Measurements from ENCODE around the gene TMEM107.

The TMEM107 gene

DNA sequence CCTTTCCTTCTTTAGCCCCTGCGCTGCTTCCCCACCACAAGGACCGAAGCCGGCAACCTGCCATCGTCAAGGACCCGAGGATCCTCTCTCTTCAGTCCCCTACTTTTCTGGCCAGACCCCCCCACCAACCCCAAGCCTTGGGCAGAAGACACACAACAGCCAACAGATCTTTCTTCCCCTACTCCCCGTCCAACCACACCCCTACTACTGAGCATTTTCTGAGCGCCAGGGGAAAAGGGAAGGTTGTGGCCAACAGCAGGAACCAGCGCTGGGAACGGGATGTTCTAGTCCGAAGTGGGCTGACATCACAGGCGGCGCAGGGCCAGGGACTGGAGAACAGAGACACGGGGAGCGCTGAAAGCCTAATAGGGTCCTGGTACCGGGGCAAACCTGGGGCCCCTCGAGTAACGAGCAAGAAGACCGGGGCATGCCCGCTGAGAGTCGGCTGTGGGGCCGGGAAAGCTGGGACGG, 24.5 kb downstream of the TMEM107 start:
- no peak for DNase-seq (ENCODE audit: insufficient read length, low spot score)
- no peak for FAIRE-seq

DNA sequence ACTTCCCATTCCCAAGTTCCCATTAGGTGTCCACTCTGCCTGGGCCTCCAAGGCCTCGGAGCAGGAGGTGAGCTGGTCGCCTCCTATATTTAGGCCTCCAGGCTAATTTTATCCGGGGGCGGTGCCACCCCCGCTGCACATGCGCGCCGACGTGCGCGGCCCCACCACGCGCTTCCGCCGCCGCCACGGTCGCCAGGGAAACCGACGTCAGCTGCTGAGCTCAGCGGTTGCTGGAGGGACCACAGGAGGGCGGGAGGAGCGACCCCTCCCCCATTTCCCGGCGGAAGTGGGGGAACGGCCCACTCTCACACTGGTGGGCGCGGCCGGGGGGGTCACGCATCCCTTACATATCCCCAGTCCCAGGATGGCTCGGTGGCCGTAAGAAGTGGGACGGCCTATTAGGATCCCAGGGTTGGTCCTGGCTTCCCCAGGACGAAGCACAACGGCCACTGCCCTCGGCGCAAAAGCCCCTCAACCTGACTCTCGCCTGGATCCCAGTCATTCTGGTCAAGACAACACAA, 25.0 kb downstream of the TMEM107 start:
- peak; percentile 90 for DNase-seq (ENCODE audit: insufficient read length, low spot score)
- FAIRE-seq = peak; percentile 95

GRCh38 chr17:8150194-8151119, 25.7 kb downstream of the TMEM107 start:
- no peak for DNase-seq (ENCODE audit: insufficient read length, low spot score)
- peak; percentile 66 for FAIRE-seq

GRCh38 chr17:8149419-8150193, 26.6 kb downstream of the TMEM107 start:
- FAIRE-seq = no peak
- DNase-seq (ENCODE audit: insufficient read length, low spot score) = no peak

- no peak for FAIRE-seq
Measured at GRCh38 chr17:8148560-8148959, 27.6 kb downstream of the TMEM107 start.

GRCh38 chr17:8147805-8148404, 28.3 kb downstream of the TMEM107 start:
- FAIRE-seq (no peak), DNase-seq (ENCODE audit: insufficient read length, low spot score) (no peak)

More at GRCh38 chr17:8148560-8148959, 27.6 kb downstream of the TMEM107 start:
- DNase-seq (ENCODE audit: insufficient read length, low spot score) = no peak

- DNase-seq (ENCODE audit: insufficient read length, low spot score) = no peak
- FAIRE-seq = no peak
Measured at GRCh38 chr17:8147141-8147804, 28.9 kb downstream of the TMEM107 start.

DNA sequence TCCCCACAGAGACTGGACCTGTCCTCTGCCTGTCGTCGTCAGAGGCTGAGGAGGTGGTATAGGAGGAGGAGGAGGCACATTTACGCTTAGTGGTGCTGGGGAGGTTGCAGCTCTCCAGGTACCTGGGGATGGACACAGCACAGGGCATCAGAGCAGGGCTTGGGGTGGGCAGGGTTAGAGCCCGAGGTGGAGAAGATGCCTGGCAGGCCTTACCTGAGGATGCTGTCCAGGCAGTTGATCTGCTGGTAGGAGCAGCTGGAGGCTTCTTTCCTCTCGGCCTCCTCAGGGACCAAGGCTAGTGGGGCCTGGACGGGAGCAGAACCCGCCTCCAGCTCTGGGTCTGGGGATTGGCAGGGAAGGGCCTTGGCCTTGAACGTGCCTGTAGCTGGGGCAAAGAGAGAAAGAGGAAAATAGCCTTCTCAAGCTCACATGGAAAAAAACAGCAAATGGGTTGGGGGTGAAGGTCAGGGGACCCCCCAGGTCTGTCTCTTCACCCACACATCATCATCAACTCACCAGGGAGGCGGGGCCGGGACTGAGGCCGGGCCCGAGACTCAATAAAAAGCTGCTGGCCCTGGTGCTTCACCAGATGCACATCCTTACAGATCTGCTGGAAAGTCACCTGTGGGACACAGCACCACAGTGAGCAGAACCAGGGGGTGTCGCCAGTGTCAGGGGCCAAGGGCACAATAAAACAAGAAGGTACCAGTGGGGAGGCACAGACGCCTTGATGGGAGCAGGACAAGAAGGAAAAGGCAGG, 29.6 kb downstream of the TMEM107 start:
- no peak for DNase-seq (ENCODE audit: insufficient read length, low spot score)
- no peak for FAIRE-seq

DNA sequence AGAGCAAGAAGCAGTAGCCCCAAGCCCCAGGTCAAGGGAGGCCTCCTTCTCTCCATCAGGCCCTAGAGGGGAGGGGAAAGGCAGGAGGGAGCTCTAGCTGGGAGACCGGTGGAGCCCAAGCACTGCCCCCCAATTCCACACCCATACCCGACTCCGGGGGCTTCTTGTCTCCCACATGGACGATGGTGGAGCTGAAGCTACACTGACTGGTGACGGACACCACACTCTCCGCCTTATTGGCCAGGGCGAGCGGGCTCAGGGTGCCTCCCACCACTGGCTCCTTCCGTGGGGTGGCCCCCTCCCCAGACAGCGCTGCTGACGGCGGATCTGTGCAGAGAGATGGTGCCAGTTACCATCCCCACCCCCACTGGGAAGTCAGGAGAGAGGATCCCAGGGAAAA, 30.4 kb downstream of the TMEM107 start:
- DNase-seq (ENCODE audit: insufficient read length, low spot score) = no peak
- FAIRE-seq = no peak

DNA sequence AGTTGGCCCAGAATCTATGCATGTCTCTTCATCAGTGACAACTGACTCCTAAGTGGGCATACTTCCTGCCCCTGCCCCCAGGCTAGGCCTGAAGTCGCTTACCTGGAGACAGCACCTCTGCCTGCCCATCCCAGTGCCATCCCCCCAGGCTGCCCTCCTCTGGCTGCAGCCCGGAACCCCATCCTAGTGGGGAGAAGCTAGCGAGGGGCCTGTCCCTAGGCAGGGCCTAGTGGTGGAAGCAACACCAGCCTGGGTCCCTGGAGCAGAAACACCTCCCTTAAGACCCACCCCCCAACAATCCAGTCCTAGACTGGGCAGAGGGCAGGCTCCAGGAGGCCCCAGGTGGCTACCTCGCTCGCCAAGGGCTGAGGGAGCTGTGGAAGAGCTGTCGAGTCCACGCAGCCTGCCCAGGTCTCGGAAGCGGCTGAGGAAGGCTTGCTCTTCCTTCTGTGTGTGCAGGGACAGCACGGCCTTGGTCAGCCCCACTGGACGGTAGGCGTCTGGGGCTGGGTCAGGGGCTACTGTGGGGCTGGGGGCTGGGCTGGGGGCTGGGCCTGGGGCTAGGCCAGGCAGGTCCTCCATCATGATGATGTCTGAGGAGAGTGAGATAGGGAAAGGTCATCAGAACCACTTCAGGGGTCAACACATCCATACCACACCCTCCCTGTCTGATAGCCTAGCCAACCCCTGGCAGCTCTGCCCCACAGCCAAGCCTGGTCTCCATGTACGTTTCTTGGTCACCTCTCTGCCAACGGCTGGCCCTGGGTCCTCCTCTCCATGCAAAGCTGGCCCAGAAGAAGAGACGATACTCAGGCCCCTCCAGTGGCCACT, 31.6 kb downstream of the TMEM107 start:
- FAIRE-seq (no peak), DNase-seq (ENCODE audit: insufficient read length, low spot score) (no peak)

GRCh38 chr17:8143581-8144400, 32.4 kb downstream of the TMEM107 start:
- FAIRE-seq (no peak), DNase-seq (ENCODE audit: insufficient read length, low spot score) (no peak)

- FAIRE-seq = no peak
- DNase-seq (ENCODE audit: insufficient read length, low spot score) = no peak
Measured at GRCh38 chr17:8142887-8143580, 33.1 kb downstream of the TMEM107 start.

DNA sequence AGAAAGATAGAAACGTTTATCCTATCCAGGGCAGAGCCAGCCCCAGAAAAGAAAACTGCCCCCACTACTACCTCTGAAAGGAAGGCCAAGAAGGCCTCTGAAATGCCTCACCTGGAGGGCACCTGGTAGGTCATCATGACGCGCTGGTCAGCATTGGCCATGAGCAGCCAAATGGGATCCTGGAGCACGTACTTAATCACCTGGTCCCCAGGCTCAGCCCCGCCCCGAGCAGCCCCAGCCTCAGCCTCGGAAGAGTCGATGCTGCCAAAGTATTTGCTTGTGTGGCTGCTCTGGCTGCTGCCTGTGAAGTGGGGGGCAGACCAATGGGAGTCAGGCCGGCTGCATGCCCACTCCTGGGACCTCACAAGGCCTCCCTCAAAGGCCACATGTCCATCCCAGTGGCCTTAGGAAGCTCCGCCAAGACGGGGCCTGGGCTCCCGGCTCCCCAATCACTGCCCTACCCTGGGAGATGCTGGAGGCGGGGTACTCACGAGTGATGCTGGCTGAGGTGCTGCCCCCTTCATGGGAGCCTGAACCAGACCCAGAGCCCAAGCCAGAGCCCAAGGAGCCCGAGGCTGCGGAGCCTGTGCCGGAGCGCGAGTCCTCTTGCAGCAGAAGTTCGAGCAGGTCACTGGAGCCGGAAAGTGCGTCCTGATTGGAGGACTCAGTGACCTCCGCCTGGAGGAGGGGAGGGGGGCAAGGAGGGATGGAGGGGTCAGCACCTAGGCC, 33.9 kb downstream of the TMEM107 start:
- no peak for FAIRE-seq
- no peak for DNase-seq (ENCODE audit: insufficient read length, low spot score)

GRCh38 chr17:8141741-8142140, 34.4 kb downstream of the TMEM107 start:
- FAIRE-seq (no peak), DNase-seq (ENCODE audit: insufficient read length, low spot score) (no peak)

- FAIRE-seq (no peak), DNase-seq (ENCODE audit: insufficient read length, low spot score) (no peak)
Measured at GRCh38 chr17:8141045-8141444, 35.1 kb downstream of the TMEM107 start.

- DNase-seq (ENCODE audit: insufficient read length, low spot score) (no peak), FAIRE-seq (no peak)
Measured at GRCh38 chr17:8140065-8141029, 35.8 kb downstream of the TMEM107 start.

Data from GM19239 (cell line).